Stimulated activated CD8-positive, alpha-beta memory T cell treated with anti-CD3 and anti-CD28 coated beads, Interleukin-2, amount 100 ng/mL, for 1 hour (primary cell): ENCODE results near the gene ANXA7.
"Not testable (repeated sequence)": the region's sequence is repeated elsewhere in the genome, so short reads cannot be mapped to it uniquely, and the experiment has no call there.

Experiments used
- DNase-seq, 2 donors: peaks; one replicate each; pipeline ENCODE4 v3.0.0-alpha.2; 2020; ENCODE audit warnings: low read depth in 2 of 2

ANXA7 gene

DNA sequence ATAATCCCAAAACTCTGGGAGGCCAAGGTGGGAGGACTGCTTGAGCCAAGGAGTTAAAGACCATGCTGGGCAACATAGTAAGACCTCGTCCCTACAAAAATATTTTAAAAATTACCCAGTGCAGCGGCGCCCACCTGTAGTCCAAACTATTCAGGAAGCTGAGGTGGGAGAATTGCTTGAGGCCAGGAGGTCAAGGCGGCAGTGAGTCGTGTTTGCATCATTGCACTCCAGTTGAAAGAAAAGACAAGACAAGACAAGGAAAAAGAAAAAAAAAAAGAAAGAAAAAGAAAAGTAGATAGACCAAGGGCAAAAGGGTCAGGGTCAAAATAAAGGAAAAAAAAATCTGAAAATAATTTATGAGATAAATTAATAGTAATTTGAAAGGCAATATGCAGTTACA is 5.8 kb downstream of the ANXA7 start:
- DNase-seq, result no peak

DNA sequence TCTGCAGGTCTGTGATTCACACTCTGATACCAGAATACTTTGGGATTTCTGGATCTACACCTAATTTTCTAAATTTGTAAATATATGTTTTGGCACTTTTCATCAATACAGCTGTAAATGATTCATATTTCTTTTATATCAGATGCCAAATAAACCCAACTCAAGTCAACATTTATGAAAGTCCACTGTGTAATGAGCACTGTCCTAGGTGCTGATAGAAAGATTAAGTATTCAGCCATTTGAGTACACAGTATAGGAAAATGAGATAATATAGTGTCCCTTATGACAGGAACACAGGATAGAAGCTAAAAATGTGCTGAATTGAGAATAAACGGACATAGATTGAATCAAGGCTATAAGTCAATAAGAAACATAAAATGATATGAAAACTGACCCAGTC is 6.4 kb downstream of the ANXA7 start:
- DNase-seq, result no peak

DNA sequence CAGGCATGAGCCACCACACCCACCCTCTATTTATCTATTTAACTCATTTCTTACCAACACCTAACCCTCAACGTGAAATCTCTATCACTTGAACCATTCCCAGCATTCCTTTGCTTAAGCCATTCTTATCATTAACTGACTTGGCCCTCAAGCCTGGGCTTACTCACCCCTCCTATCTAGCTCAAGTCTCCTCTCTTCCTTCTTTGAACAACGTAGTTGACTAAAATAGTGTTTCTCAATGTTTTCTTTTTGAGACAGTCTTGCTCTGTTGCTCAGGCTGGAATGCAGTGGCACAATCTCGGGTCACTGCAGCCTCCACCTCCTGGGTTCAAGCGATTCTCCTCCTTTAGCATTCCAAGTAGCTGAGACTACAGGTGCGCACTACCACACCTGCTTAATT is 7.0 kb downstream of the ANXA7 start:
- DNase-seq, result no peak

DNA sequence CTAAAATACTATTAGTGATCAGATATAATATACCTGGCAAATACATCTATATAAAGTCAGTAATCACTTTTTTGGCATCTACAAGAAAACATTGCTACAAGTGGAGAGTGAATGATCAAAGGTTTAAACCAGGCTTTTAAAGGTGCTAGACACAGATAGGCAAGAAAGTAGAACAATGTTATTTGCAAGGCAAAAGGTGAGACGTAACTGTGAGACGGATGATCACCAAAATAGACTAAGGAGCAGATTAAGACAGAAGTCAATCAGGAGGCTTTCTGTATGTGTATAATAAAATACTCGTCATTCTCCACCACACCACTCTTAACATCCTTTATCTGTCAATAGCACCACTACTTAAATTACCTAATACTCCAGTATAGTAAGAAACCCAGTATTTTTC is 8.3 kb downstream of the ANXA7 start:
- no peak for DNase-seq

DNA sequence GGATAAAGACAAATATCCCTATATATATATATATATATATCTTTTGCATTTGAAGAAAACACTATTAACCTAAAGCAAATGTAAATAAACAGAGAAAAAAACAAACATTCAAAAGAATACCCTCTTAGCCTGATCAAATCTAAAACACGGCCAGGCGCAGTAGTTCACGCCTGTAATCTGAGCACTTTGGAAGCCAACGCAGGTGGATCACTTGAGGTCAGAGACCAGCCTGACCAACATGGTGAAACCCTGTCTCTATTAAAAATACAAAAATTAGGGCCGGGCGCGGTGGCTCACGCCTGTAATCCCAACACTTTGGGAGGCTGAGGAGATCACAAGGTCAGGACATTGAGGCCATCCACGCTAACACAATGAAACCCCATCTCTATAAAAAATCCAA is 9.2 kb downstream of the ANXA7 start:
- DNase-seq, result no peak

DNA sequence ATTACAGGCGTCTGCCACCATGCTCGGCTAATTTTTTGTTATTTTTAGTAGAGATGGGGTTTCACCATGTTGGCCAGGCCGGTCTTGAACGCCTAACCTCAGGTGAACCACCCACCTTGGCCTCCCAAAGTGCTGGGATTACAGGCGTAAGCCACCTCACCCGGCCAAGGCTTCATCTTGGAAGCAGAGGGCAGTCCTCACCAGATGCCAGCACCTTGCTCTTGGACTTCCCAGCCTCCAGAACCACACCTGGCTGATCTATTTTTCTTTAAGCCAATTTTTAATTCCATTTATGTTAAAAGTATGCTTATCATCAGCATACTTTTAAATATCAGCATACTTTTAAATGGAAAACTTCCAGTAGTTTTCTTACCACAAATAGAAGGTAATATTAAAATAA is 12.2 kb downstream of the ANXA7 start:
- DNase-seq, result no peak

DNA sequence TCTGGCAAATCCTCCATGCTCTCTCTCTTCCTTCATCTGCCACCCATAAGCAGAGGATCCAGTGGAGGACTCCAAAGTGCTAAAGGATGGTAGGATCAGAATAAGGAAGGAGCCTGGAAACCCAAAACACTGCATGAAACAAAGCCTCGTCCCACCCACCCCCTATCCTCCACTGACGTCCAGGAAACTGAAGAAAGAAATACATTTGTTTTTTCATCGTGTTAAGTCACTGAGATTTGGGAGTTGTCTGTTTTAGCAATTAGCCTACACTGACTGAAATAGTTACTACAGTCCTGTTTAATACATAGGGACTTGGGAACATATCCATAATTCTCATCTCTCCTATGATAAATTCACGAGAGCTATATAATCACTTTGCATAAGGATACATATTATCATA is 14.8 kb downstream of the ANXA7 start:
- DNase-seq, result no peak

DNA sequence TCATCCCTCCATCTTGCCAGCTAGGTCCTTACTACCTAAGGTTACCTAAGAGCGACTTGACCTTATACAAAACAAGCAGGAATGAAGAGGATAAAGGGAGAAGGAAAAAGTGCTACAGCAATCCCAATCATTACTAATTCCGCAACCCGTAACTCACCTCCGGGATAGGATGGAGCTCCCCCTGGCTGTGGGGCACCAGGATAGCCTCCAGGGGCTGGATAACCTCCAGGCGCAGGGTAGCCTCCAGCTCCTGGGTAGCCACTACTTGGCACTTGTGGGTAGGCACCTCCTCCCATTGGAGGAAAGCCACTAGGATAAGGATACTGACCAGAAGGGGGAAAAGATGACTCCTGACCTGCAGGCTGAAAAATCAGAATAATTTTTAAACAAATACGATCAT is 15.8 kb downstream of the ANXA7 start:
- DNase-seq, result no peak

DNA sequence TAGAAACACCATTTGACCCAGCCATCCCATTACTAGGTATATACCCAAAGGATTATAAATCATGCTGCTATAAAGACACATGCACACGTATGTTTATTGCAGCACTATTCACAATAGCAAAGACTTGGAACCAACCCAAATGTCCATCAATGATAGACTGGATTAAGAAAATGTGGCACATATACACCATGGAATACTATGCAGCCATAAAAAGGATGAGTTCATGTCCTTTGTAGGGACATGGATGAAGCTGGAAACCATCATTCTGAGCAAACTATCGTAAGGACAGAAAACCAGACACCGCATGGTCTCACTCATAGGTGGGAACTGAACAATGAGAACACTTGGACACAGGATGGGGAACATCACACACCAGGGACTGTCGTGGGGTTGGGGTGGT is 19.5 kb downstream of the ANXA7 start:
- DNase-seq, result not testable (repeated sequence)

DNA sequence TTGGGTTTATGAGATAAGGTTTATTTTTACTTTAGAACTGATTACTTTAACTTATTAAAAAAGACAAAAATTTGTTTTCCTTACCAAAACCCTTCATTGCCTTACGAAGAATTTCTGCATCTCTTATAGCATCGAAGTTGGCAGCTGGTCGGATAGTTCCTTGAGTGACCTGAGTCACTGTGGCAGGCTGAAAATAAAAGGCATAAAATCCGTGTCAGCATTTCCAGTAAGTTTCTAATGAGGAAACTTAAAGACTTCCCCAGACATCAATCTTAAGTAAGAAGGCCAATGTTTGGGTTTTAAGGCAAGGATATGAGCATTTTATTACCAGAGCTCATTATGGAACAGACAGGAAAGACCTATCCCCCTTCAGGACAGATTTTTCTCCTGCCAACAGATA is 25.6 kb downstream of the ANXA7 start:
- no peak for DNase-seq

DNA sequence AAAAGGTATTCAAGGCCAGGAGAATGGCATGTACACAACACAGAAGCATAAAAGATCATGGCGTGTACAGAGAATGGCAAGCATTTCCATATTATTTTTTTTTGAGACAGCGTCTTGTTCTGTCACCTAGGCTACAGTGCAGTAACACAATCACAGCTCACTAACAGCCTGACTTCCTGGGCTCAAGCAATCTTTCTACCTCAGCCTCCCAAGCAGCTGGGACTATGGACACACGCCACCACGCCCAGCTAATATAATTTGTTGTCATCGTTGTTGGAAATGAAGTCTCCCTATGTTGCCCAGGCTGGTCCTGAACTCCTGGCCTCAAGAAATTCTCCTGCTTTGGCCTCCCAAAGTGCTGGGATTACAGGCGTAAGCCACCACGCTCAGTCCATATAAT is 27.3 kb downstream of the ANXA7 start:
- DNase-seq, result no peak

DNA sequence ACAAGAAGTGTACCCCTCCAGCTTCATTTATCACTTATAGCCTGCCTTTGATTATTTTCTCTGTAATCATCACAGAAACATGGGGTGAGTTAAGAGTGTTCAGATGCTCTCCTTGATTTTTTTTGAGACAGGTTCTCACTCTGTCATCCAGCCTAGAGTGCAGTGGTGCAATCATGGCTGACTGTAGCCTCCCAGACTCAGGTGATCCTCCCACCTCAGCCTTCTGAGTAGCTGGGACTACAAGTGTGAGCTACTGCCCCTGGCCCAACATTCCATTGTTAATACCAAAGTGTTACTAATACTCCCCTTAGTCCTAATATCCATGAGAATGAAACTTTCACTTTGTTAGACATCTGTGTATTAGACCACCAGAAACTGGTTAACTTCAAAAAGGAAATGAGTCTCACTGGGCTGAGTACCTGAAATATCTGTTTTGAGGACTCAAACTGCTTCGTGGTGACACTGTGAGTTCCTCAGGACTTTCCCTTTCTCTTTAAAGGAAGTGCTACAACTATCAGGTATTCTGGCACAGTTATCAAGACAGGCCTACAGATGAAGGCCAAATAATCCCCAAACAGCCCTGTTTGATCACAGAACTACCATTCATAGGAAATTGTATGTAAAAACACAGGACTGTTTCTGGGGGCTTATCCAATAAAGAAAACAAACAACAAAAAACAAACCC is 34.7 kb downstream of the ANXA7 start:
- DNase-seq, result no peak

DNA sequence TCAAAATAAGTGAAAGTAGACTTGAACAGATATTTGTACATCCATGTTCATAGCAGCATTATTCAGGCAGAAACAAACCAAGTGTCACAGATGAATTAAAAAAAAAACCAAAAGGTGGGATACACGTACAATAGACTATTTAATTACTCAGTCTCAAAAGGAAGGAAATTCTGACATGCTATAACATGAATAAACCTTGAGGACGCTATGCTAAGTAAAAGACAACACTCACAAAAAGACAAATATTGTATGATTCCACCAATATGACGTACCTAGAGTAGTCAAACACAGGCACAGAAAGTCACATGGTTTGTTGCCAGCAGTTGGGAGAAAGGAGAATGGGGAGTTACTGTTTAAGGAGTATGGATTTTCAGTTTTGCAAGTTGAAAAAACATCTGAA is 37.2 kb downstream of the ANXA7 start:
- DNase-seq, result no peak

DNA sequence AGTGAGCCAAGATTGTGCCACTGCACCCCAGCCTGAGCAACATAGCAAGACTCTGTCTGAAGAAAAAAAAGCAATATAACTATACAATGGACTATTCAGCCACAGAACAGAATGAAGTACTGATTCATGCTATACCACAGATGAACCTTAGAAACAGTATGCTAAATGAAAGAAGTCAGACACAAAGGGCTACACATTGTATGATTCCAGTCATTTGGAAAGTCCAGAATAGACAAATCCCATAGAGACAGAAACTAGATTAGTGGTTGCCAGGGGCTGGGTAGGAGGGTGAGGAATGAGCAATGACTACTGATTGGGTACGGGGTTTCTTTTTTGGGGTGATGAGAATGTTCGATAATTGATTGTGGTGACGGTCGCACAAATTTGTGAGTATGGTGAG is 45.6 kb downstream of the ANXA7 start:
- no peak for DNase-seq

DNA sequence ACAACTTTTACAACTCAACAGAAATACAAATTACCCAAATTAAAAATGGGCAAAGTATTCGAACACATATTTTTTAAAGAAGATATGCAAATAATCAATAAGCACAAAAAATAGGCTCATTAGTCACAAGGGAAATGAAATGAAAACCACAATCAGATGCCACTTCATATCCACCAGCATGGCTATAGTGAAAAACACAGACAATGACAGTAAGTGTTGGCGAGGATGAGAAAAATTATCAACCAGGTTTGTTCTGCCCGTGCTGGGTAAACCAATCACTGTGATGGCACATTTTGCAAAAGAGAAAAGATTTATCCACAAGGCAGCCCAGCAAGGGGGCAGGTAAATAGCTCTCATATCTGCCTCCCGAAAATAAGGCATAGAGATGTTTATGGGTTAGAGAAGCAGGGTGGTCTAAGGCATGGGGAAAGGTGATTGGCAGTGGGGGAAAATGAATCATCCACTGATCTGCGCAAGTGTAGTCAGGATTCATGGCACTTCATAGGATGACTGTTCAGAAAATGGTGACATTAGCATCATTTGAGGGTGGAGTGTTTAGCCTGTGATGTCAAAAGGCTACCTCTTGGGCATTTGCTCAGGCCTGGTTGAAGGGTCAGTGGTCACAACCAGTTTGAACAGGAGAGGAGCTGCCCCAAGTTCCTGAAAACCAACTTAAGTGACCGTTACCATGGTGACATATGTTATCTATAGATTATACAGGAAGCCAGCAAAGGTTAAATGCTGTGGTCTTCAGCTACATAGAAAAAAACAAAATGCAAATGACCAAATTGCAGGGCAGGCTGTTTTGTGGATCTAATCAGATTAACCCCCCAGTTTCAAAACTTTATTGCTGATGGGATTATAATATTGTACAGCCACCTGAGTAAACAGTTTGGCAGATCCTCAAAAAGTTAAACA is 47.2 kb downstream of the ANXA7 start:
- no peak for DNase-seq

DNA sequence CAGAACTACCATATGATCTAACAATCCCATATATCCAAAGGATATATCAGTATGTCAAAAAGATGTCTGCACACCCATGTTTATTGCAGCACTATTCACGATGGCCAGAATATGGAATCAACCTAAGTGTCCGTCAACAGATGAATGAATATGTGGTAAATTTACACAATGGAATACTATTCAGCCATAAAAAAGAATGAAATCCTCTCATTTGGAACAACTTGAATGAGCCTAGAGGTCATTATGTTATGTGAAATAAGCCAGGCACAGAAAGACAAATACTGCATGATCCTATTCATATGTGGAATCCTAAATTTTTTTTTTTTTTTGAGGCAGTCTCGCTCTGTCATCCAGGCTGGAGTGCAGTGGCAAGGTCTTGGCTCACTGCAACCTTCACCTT is 48.9 kb downstream of the ANXA7 start:
- DNase-seq, result no peak

DNA sequence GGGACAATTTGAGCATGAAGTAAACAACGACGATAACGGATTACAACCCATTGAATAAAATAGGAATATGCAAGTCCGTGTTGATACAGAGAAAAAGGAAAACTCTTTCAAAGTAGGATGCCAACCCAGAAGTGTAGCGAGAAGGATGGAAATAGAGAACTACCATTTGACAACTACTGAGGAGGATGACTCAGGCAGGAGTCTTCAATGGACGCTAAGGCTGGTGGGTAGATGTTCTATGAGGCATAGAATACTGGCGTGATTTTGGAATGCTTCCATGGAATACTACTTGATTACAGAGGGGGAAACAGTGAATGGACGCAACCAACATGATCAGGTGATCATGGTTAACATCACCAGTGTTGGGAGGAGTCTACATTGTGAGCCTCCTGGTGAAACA is 54.4 kb downstream of the ANXA7 start:
- no peak for DNase-seq

DNA sequence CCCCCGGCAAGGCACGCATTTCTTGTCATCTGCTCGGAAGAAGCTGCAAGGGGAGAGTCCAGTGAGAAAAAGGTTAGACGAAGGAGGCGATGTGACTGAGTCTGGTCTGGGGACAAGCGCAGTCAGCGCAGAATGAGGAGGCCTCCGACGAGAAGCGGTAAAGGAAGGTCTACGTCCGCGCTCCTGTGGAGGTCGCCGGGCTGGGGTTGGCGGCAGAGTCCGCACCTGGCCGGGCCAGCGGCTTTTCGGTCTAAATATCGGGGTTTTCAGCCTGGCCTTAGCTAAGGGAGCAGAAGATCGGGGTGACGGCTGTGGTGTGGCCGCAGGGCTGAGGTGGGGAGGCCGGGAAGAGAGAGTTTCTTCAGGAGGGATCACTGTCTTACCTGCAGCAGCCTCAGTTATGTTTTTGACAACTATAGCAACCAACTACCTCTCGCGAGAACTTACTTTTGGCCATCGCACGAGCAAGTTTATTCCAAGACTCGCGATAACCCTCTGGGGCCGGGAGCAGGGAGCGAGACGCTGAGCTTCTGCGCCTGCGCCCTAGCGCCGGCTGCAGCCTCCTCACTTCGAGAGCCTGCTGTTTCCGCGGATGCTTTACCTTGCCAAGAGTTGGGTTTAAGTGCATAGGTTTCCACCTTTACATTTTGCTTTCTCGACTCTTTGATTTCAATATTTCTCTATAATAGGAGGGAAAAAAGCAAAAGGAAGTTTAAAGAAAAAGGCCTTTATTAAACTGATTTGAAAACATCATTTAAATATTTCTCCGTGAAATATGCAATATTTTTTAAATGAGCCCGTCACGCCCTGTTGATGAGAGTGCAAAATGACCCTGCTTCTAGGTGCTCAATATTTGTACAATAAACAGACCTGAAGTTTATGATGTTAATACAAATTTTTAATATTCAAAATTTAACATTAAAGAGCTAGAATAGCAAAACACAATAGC is 55.3 kb downstream of the ANXA7 start, which contains the start of gene CFAP70:
TSS of gene CFAP70 (minus strand) at position 534 of the 949 bp plus-strand sequence. CDS start 4,068 bp downstream, outside the sequence.
- DNase-seq, result peak; percentile 74 to 85

DNA sequence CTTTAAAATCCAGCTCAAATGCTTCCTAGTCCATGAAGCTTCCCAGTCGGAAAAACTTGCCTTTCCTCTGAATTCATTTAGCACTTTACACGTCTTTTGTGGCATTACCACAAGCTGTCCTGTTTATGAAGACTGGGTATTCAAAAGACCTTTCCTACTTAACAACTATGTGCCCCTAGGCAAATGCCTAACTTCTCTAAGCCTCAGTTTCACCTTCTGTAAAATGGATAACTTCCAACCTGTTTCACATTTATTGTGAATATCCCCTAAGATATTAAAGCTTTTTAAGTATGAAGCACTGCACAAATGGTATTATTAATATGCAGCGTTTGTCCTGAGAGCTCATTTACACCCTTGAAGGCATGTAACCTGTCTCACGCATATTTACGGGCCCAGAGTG is 56.0 kb downstream of the ANXA7 start:
- DNase-seq, result no peak

DNA sequence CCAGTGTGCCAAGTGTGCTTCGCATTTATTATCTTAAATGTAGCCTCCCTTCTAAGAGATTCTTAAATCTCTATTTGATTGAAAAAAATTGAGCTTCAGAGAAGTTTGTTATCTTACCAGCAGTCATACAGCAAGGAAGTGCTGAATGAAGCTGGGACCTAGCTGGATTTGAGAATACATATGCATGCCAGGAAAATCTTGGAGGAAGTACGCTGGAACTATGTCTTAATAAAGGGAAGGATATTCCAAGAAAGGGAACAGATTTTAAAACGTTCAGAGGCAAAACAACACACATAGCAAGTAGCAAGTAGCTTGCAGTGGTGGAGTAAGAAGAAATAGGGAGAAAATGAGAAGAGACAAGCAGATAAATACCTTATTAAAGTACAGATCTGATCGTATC is 56.7 kb downstream of the ANXA7 start:
- no peak for DNase-seq

DNA sequence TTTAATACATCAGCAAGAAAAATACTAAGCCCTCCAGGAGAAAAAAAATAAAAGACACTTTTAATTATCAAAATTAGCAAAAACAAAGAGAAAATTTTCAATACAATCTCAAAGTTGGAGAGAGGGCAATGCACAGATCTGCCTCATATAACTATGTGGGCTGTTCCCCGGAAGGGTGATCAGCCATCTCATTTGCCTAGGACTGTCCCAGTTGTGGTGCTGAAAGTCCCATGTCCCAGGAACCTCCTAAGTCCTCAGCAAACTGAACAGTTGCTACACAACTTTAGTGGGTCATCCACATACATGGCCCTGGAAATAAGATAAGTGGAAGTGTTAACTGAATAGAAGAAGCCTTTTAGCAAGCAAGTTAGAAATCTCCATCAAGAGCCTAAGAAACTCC is 69.6 kb downstream of the ANXA7 start:
- DNase-seq, result no peak

DNA sequence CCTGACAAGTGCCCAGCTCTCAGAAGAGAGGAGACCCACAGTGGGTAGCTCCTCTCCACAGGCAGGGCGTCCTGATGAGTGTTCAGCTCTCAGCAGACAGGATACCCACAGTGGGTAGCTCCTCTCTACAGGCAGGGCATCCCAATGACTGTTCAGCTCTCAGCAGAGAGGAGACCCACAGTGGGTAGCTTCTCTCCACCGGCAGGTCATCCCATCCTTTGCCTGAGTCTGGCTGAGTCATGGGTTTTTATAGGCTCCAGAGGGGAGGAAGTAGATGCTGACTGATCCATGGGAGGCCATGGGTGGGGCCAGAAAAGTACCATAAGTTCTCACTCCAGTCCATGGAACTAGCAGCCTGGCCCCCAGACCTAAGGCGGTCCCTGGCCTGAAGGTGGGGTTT is 73.7 kb downstream of the ANXA7 start:
- DNase-seq, result no peak
